HT-29 (cell line): Measurements from ENCODE around the gene GTPBP8. TPM values are rescaled to one million over a fixed set of nuclear protein-coding genes. Genes with fewer than 3 reads are reported as not detected.
"Not testable (repeated sequence)": the region's sequence is repeated elsewhere in the genome, so short reads cannot be mapped to it uniquely, and the experiment has no call there.

Source experiments
- DNase-seq: peaks from one replicate; pipeline ENCODE4 v3.0.0-alpha.2; 2015; ENCODE audit warnings: low spot score
- total RNA-seq: library from RNA; depleted of rRNA; stranded (reverse); fragments of >200 nt; shearing (Covaris generic); gene quantifications from 2 replicates; pipeline ENCODE4 v1.2.3, GENCODE V29; 2014

The GTPBP8 gene
- total RNA-seq, 1 experiment from 2014 or later: 47.1 TPM

- no peak for DNase-seq
Measured at GRCh38 chr3:113000691-113001090, 9.9 kb downstream of the GTPBP8 start.

DNA sequence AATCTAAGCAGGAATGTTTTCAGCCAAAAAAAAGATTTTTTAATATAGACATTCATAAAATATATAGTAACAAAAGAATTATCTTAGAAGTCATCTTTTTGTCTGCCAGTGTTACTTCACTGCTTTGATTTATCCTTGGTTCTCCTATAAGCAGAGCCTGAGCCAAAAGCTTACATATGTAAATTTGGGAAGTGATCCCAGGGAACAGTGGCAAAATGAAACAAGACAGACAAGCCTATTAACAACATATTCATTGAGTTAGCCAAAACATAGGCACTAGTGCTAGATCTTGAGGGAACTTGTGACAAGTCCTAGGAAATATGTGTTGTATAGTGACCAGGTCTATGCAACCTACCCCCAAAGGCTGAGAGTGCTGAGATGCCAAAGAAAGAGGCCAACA is 11.3 kb downstream of the GTPBP8 start:
- DNase-seq: no peak

- no peak for DNase-seq
Measured at GRCh38 chr3:113002679-113003078, 11.9 kb downstream of the GTPBP8 start.

DNA sequence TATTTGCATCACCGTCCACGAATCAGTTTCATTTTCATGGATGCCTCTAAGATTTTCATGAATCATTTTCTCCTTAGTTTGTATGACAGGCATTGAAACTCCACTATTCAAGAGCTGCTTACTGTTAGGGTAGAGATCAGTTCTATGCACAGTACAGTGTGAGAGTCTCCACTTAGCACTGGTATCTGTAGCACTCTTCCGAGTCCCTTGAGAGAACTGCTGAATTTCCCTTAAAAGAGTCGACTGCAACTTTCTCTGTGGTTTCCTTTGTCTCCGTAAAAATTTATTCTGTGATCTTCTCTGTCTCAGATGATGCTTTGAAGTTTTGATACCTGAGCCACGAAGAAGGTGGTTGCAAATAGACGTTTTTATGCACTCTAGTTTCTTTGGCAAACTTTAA is 14.8 kb downstream of the GTPBP8 start:
- no peak for DNase-seq

- DNase-seq: no peak
Measured at GRCh38 chr3:113006359-113007056, 15.7 kb downstream of the GTPBP8 start.

GRCh38 chr3:113008117-113008516 is 17.3 kb downstream of the GTPBP8 start:
- no peak for DNase-seq

DNA sequence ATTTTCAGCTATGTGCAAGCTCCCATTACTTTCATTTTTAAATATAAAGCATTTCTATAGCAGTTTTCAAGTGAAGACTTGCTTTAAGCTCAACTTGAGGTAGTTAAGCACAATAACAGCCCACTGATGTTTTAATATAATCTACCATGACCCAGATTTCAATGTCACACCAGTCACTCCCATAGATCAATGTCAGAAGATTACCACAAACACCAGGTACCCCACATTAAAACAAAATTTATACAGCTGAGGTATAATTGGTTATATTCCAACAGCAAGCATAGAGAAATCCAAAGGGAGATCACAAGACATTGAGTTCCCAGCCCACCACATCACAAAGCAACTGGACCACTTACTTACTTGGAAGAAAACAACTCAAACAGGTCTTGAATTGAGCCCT is 22.8 kb downstream of the GTPBP8 start:
- DNase-seq: no peak

DNA sequence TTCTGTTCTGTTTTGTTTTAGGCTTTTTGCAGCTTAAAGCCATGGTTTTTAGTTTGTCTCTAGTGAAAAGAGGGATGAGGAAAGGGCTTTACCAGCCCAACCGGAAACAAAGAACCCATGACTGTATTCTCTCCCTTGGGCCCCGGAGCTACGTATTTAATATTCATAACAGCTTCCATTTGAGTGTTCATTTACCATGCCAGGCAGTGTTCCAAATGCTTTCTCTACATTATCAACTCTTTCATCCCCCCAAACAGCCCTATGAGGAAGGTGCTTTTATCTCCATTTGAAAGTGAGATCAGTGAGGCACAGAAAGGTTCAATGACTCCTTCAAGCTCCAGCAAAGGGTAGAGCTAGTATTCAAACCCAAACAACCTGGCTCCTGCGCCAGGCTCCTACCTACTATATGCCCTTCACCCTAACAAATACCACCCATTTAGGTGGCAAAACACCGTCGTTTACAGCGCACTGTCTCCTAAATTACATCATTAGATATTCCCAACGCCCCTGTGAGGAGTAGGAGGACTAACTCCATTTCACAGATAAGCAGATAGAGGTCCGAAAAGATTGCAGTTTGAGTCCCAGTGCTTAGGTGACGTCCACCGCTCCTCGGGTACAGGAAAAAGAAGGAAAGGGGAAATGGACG is 27.9 kb downstream of the GTPBP8 start:
- DNase-seq: no peak

- DNase-seq: peak; percentile 91
Measured at GRCh38 chr3:113019182-113020137, 28.7 kb downstream of the GTPBP8 start.

DNA sequence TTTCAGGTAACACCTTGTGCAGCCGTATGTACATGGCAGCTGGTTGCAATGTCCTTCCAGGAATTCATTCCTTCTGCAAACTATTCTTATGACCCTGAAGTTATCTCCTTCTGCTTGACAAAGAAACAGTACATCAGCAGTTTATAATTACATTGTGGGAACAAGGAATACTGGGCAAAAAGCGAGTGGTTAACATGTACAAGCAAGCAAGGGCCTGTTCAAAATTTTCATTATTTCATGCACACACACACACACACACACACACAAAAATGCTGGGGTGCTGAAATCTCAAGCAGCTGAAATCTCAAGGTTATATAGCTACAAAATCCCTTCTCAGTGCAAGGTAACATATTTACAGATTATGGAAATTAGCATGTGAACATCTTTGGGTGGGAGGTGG is 30.7 kb downstream of the GTPBP8 start:
- DNase-seq: no peak

DNA sequence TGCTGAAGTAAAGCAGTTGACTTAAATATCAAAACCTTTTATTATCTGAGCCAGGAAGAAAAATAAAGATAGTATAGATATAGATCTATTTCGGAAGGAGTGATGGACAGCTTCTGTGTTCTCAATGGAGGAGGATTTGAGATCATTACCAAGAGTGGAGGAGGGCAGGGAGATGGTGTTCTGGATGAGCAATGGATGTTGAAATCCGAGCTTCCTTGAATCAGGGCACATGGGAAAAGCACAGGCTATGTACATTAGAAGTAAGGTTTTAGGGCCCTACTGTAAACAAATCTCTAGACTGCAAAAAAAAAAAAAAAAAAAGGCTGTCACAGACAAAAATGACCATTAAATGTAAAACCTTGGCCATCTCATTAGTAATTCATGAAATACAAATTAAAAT is 43.2 kb downstream of the GTPBP8 start:
- no peak for DNase-seq

DNA sequence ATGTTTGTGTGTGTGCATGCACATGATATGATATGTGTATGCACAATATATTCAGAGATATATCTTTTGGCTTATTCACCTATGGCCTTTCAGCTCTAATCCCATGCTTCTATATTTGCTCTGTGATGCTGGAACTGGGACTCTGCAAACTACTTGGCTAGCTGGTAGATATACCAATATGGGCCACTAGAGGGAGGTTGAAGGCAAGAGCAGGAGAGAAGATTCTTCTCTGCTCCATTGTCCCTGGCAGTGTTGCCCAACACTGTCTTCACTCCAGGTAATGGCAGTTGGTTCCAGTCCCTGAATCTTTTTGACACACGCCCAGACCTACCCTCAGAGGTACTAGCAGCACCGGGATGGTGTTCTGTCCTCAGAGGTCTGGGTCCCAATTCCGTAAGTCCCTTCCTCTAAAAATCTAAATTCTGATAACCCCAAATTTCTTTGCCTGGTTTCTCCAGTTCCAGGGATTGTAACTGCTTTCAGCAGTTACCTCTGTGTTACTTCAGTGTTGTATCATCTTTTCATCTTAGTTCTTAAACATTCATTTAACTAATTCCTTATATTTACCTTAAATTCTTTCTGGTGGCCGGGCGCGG is 44.7 kb downstream of the GTPBP8 start:
- peak; percentile 88 for DNase-seq

GRCh38 chr3:113038328-113038727 is 47.5 kb downstream of the GTPBP8 start:
- DNase-seq: no peak

- peak; percentile 29 for DNase-seq
Measured at GRCh38 chr3:113039546-113039945, 48.8 kb downstream of the GTPBP8 start.

- DNase-seq: no peak
Measured at GRCh38 chr3:113040231-113040630, 49.4 kb downstream of the GTPBP8 start.

DNA sequence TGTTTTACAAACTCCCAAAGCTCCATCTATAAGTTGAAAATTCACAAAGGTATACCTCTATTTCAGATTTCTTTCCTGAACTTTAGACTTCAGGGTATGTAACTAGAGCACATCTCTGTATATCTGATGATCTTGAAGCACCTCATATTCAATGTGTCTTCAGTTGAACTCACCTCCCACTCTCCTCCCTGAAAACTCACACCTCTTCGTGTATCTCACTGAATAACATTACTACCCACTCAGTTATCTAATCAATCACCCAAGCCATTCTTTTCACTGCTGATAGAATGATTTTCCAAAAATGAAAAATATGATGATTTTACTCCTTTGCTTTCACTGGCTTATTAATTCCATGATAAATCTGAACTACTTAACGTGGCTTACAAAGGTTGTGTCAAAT is 52.9 kb downstream of the GTPBP8 start:
- DNase-seq: no peak

- DNase-seq: not testable (repeated sequence)
Measured at GRCh38 chr3:113046186-113046965, 55.6 kb downstream of the GTPBP8 start.

DNA sequence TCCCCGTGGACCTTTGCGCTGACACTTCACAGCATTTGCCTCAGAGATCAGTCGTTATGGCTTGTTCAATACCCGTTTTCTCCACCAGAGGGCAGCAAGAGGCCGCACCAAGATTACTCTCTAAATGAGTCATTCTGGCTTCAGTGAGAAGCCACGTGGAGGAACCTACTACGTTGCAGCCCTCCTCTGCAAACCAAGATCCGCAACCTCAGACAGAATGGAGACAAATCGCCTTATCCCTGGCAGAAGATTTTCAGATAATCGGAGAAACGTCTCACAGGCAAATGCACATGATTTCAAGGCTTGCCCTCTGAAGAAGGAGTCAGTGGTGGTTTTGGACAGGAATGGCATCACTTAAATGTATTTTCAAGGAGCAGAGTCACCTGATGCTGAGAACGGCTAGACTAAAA is 60.5 kb downstream of the GTPBP8 start:
- peak; percentile 97 for DNase-seq
